GM18519 (cell line): ENCODE data around the gene ZNF415.
"Not testable (repeated sequence)": the region's sequence is repeated elsewhere in the genome, so short reads cannot be mapped to it uniquely, and the experiment has no call there.

ENCODE experiments used
- ATAC-seq: cut with Tn5 transposase; IDR thresholded peaks from one replicate; pipeline ENCODE4 v1.9.1; 2021; ENCODE audit warnings: mild to moderate bottlenecking, moderate library complexity; ENCODE audit not compliant: unreplicated experiment, low FRiP score

ZNF415 gene

DNA sequence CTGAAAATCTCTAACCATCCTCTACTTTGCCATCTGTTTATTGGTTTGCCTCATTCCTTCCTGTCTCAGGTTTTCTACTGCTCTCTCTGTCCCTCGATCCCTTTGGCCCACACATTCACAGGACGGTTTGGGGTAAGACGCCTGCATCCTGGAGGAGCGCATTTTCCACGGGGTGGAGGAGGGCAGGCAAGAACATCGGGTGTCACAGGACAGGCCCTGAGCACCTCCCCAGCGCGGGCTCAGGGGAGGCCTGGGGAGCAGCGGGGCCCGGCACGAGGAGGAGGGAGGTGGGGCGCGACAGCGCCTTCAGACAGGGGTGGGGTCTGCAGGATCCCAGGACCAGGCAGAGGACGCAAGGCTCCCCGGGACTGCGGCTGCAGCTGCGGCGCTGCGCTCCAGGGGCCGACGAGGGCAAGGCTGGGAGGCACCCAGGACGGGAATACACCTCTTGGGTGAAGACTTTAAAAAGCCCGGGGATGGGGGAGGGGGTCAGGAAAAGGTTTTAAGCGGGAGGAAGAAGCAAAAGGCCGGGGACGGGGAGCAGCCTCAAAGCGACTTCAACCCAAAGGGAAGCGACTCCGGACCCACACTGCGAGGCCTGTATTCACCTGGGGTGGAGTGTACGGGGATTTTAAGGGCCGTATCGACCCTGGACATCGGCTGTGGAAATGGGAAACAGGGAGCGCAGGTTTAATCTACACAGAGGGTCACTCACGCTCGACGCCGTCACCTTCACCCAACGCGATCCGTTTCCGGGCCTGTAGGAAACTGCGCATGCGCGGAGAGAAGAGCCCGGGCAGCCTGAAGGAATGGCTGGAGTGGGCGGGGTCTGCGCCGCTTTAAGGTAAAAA is at the start of gene ZNF415:
TSS of gene ZNF415 (minus strand) at position 770 of the 851 bp plus-strand sequence. CDS start 10,234 bp downstream, outside the sequence.
- no peak for ATAC-seq

DNA sequence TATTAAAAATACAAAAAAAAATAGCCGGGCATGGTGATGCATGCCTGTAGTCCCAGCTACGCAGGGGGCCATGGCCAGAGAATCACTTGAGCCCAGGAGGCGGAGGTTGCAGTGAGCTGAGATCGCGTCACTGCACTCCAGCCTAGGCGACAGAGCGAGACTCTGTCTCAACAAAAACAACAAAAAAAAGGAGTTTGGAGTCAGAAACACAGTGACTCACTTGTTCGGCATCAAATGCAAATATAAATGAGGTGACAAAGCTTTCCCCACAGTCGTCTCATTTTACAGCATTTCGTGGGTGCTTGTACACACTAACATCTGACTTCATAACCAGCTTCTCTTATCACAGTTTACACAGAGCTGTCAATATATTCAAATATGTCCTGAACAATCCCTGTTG is 49.5 kb upstream of the ZNF415 start:
- ATAC-seq = no peak

DNA sequence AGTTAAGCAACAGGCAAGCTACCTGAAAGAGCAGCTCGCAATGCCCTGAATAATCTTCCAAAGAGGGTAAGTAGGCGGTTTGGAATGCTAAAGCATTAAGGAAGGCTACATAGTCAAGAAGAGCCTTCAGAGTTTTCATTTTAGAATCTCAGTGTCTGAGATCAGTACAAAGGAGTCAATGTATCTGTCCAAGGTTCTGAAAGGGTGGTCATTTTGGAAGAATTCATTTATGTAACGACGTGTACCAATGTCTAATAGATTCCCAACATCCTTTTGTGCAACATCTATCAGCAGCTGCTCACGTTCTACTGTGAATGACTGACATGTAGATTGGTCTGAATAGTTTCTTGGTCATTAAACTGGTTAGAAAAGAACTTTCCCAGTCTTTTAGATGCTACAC is 45.3 kb upstream of the ZNF415 start:
- no peak for ATAC-seq

DNA sequence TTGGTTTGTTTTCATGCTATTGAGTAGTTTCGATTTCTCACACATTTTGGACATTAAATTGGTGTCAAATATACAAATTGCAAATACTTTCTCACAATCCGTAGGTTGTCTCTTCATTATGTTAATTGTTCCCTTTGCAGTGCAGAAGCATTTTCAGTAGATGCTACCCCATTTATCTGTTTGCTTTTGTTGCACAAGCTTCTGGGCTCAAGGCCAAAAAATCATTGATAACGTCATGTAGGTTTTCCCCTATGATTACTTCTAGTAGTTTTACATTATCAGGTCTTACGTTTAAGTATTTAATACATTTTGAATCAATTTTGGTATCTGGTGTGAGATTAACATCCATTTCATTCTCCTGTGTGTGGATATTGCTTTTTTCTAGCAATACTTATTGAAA is 40.2 kb upstream of the ZNF415 start:
- ATAC-seq = no peak

DNA sequence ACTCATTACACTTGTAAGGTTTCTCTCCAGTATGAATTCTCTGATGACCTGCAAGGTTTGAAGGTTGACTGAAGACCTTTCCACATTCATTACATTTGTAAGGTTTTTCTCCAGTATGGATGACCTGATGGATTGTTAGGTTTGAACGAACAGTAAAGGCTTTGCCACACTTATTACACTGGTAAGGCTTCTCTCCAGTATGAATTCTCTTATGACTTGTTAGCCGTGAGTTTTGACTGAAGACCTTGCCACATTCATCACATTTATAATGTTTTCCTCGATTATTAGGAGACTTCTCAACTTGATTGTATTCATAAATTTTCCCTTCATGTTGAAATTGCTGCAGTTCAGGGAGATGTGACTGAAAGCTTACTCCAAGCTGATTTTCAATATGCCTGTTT is 33.0 kb upstream of the ZNF415 start:
- no peak for ATAC-seq

DNA sequence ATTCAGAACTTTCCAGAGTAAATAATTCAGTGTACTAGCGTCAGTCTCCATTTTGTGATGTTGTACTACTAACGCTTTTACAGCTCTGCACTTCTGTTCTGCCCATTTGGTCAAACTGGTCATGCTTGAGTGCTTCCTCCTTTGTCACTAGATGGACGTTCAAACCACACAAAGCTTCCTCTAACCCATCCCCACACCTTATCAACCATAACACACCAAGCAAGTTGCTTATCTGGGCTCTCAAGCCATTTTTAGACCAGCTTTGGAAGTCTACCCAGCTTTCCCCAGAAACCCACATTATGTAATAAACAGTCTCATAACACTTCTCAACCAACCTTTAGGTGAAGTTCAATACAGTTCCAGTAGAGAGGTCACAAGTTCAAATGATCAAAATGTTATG is 28.4 kb upstream of the ZNF415 start:
- ATAC-seq = no peak

DNA sequence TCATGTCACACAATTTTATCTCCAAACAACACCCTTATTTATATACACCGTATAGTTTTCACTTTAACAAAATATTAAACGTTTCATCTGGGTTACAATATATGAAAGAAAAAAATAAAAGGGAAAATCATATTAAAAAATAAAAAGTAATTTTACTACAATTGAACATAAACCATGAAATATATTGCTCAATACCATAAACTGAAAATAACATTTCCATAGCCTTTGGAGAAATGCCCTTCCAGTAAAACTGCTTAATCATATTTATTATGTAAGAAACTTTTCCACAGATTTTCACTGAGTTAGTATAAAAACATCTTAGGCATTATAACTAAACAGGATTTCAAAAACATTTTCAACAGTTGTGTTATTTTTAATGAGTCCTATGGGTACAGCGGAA is 27.6 kb upstream of the ZNF415 start:
- ATAC-seq = no peak

DNA sequence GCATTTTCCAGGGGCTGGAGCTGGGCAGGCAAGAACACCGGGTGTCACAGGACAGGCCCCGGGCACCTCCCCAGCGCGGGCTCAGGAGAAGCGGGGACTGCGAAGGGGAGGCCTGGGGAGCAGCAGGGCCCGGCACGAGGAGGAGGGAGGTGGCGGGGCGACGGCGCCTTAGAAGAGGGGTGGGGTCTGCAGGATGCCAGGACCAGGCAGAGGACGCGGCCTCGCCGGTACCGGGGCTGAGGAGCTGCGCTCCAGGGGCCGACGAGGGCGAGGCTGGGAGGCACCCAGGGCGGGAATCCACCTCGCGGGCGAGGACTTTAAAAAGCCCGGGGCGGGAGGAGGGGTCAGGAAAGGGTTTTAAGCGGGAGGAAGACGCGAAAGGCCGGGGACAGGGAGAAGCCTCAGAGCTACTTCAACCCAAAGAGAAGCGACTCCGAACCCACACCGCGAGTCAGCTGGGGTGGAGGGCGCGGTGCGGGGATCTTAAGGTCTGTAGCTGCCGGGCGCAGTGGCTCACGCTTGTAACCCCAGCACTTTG is 25.5 kb upstream of the ZNF415 start:
- ATAC-seq = no peak

DNA sequence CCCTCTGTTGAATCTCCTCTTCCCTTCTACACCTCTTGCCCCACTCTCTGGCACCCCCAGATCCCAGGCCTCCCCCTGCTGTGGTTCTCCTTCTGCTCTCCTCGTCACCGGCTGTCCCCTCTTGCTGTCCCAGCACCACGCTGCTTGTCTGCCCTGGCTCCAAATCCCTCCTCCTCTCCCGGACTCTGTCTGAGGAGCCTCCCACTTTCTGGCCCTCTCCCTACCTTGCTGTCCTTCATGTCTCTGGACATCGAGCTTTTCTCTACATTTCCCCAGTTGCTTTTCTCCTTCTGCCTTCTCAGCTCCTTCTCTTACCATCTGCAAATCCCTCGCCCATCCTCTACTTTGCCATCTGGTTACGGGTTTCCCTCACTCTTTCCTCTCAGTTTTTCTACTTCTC is 24.9 kb upstream of the ZNF415 start:
- no peak for ATAC-seq

DNA sequence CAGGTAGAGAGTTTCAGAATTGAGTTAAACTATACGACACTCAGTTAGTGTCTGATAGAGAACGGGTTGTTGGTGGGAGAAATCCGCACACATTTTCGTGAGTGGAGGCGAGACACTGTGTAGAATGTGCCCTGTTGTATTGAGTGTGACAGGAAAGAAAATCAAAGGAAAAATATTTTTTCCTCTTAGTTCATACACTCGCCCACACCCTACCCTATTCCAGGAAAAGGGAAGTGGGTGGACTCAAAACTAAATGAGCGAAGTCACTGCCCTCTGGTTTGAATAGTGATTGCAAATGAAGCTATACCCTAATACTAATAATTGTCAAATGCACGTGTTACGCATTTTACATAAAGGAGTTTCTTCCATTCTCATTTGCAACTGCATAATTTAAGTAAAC is 24.1 kb upstream of the ZNF415 start:
- ATAC-seq = no peak

DNA sequence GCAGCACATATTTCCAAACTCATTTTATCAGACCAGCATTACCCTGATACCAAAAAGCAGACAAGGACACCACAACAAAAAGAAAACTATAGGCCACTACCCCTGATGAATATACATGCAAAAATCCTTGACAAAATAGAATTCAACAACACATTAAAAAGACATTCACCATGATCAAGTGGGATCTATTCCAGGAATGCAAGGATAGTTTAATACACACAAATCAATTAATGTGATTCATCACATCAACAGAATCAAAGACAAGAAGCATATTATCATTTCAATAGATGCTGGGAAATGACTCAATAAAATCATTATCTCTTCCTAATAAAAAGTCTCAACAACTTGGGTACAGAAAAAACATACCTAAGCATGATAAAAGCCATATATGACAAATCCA is 14.9 kb upstream of the ZNF415 start:
- no peak for ATAC-seq

DNA sequence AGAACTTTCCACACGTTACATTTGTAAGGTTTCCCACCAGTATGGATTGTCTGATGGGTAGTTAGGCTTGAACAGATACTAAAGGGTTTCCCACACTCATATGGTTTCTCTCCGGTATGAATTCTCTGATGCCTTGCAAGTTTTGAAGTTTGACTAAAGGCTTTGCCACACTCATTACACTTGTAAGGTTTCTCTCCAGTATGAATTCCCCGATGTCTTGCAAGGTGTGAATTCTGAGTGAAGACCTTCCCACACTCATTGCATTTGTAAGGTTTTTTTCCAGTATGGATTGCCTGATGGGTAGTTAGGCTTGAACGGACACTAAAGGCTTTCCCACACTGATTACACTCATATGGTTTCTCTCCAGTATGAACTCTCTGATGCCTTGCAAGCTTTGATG is 7.6 kb upstream of the ZNF415 start:
- no peak for ATAC-seq

DNA sequence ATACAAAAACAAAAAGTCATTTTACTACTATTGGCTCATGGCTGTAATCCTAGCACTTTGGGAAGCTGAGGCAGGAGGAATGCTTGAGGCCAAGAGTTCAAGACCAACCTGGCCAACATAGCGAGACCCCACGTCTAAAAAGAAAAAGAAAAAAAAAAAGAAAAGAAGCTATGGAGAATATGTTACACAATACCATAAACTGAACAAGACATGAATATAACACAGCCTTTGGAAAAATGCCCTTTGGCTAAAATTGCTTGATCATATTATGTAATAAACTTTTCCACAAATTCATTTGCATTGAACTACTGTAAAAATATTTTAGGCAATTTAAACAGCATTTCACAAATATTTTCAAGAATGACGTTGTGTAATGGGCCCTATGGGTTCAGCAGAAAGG is 3.7 kb upstream of the ZNF415 start:
- no peak for ATAC-seq

DNA sequence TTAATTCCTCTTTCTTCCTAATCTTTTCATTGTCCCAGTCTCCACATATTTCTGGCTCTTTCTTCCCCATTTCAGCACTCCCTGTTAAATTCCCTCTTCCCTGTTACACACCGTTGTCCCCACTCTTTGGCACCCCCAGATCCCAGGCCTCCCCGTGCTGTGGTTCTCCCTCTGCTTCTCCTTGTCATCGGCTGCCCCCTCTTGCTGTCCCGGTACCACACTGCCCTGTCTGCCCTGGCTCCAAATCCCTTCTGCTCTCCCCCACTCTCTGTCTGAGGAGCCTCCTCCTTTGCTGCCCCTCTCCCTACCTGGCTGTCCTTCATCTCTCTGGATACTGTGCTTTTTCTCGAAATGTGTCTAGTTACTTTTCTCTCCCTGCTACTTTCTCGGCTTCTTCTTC is 983 bp downstream of the ZNF415 start:
- ATAC-seq = no peak

DNA sequence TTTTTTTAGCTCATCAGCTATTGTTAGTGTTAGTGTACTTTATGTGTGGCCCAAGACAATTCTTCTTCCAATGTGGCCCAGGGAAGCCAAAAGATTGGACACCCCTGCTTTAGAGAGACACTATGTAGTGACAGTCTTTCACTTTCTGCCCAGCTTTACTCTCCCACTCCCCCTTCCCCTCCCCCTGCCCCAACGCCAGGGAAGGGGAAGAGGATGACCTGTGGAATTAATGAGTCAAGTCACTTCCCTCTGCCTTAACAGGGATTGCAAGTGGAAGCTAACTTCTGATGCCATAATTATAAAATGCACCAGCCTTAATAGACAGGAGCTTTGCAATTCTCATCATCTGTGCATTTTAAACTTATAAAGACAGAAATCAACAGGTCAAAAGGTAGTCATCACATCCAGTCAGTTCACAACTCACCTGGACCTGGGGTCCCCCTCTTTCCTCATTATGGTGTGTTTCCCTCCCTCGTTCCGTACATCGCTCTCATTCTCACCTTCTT is 1.6 kb downstream of the ZNF415 start:
- no peak for ATAC-seq

DNA sequence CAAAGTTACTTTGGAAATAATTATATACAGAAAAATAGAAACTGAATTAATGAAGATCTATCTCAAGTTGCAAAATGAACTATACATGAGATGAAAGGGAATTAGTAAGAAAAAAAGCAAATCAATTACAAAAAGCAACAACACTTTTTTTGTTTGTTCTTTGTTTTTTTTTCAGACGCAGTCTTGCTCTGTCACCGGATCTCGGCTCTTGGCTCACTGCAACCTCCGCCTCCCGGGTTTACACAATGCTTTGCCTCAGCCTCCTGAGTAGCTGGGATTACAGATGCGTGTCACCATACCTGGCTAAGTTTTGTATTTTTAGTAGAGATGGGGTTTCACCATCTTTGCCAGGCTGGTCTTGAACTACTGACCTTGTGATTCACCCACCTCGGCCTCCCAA is 2.2 kb downstream of the ZNF415 start:
- no peak for ATAC-seq

DNA sequence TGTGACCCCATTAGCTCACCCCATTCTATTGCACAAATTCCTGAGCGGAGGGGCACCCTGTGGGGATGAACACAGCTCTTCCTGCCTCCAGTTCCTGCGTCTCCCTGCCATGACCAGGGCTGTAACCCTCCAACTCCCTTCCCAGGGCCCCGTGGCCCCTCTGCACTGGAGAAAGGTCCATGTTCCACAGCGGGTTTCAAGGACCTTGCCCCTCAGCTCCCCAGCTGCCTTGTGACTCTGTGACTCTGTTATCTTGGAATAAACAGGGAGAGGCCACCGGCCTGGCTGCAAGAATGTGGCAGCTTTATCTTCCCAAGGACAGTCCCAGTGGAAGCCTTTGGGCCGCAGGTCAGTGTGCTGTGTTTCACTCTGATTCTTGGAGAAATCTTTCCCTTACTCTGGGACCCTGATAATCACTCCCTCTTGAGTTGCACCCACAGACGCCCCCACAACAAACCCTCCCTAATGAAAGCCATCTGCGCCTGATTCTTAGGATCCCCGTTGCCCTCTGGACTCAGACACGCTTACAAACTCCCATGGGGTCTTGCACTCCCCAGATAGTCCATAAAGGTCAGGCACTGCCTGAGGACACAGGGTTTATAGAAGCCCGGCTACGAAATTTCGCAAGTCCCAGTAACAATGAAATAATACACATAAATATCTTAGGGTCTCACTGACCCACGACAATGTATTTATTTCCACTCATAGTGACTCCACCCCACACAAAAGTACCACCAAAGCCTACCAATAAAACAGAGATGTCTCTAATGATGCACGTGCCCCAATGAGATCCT is 5.8 kb downstream of the ZNF415 start:
- not testable (repeated sequence) for ATAC-seq

DNA sequence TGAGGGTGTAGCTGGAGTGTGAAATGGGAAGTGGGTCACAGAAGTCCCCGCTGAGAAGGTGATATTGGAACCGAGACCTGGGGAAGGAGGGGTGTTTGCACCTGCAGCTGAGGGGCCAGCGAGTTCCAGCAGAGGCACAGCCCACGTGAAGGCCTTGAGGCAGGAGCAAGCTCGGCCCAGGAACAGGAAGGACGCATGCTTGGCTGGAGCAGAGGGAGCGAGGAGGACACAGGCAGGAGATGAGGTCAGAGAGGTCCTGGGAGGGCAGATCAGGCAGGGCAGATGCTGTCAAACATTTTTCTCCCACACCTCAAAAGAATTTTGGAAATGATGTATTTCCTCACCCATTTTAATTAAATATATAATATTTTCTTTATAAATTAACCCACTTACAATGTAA is 9.3 kb downstream of the ZNF415 start:
- no peak for ATAC-seq

DNA sequence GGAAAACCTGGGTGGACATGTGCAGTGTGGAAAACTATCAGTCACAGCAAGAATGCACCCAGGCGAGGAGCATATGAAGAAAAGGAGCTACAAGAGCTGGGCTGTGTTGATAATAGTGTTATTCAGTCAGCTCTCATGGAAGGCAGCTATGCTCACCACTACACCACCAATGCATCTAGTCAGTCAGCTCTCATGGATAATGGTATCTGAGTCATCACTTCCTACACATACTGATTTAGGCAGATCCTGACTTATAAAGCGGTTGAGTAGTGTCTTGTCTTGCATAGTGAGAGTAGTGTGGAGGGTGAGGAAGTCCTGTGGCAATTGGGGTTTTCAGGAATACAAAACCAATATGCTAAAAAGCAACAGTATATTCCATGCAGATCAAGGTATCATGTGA is 20.4 kb downstream of the ZNF415 start:
- no peak for ATAC-seq

DNA sequence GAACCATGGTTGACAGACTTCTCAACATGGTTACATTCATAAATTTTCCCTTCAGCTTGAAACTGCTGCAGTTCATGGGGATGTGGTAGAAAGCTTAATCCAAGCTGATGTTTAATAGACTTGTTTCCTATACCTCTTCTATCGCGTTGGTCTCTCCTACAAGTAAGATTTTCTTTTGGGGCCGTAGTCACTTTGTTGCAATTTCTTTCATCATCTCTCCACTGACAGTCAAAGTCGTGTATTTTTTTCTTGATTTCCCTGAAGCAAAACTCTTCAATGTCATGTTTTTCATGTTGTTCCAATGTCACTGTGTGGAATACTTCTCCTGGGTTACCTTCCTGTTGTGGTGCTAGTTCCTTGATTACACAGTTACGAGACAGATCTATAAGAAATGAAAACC is 23.2 kb downstream of the ZNF415 start:
- ATAC-seq = no peak
